Right lung (tissue), 5 donors: Measurements from ENCODE around the gene LEMD2. TPM values are rescaled to one million over a fixed set of nuclear protein-coding genes. Genes with fewer than 3 reads are reported as not detected.
A peak's percentile ranks its signal among the peaks of the same experiment; 100 is the strongest.

Source experiments
- DNase-seq, 2 donors: peaks; one replicate each; pipeline ENCODE4 v3.0.0-alpha.2; 2013
- polyA plus RNA-seq, 5 donors: library from polyadenylated mRNA; unstranded; fragments of 120-200 nt; gene quantifications; one replicate each; pipeline versions ENCODE4 v1.2.1 to v1.2.3, GENCODE V29; 2013; ENCODE audit warnings: inconsistent platforms in 1 of 5, low replicate concordance in 1 of 5; ENCODE audit not compliant: insufficient read length in 5 of 5, insufficient read depth in 1 of 5

LEMD2 gene
- polyA plus RNA-seq, 5 donors = 66.0 to 80.1 (median 68.1) TPM

DNA sequence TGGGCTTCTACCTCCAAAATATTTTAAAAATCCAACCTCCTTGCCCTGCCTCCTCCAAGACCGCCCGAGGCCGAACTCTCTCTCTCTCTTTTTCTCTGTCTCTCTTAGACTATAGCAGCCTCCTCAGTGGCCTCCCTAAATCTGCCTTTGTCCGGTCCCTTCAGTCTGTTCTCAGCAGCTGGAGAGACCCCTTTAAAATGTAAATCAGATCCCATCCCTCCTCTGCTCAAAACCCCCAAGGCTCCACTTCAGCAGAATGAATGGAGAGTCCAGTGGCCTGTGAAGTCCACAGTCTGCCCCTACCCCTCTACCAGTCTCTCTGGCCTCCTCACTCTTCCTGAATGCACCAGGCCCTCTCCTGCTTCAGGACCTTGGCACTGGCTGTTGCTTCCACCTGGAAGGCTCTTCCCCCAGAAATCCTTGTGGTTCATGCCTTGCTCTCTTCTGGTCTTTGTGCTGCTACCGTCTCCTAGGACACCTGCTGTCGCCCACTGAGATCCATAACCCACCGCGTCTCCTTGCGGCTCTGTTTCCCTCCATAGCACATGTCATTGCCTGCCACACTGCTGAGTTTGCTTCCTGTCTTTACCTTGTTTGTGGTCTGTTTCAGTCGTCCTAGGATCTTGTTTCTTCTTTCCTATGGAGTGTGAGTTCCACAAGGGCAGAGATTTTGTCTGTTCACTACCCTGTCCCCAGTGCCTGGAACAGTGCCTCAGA is 8.9 kb upstream of the LEMD2 start:
- DNase-seq = no peak

DNA sequence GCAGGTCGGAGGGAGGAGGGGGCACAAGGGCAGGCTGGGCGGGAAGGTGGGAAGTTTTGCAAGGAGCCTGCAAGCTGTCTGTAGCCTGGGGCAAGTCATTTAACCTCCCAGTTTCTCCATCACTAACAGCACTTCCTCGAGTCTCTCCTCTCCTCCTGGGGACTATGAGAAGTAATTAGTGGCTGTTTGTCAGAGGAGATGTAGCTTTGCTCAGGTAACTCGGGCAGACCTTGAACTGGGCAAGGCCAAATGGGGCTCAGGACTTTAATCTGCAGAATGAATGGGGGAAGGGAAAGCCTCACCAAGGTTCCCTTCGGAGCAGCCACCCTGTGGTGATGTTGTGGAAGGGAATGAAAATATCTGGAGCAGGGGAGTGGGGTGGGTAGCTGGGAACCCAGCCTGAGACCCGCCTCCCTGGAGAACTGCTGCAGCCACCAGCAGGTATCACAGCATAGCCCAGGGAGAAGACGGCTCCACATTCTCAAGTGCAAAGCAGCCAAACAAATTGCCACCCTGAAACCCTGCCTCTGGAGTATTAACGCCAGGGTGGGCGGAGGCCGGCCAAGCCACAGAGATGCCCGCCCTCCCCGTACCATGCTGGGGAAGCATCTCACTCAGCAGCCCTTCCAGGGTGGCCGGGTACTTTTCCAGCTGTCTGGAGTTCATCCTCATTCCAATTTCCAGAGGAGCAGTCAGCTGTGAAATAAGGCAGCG is 6.1 kb upstream of the LEMD2 start:
- no peak for DNase-seq

DNA sequence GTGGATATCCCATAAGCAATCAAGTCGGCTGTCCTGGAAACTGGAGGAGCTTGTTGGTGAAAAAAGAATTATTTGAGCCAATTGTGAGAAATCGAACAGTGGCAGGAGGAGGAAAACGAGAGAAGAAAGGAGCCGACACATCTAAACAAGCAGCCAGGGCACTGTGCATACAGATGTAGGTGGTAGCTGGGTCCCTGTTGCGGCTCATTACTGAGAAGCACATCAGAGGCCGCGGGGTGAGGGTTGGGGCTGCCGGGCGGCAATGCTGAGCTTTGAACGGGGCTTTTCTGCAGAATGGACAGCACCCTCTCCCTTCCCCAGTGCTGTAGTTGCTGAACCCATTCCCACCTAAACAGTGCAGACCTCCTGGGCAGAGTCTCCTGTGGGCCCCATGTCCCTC is 4.1 kb upstream of the LEMD2 start:
- no peak for DNase-seq

DNA sequence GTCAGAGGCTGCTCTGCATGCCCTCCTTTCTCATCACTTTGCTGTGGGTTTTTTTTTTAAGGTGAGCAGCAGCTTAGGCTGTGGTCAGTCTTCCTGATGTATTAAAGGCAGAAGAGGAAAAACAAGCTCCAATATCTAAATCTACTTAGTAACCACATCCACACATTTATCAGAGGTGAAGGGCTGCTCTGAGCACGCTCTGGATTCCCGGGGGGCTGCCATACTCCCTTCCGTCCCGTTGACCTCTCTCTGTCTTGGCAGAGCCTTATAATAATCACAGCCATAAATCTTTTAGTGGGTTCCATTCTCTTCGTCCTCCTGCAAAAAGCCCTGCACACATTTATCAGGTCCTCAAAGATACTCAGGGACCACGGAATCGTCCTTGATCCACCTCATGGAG is 2.7 kb upstream of the LEMD2 start:
- DNase-seq = no peak

- DNase-seq = no peak
Observed at GRCh38 chr6:33790910-33791309, 2.0 kb upstream of the LEMD2 start.

GRCh38 chr6:33790379-33790778 is 1.4 kb upstream of the LEMD2 start:
- no peak for DNase-seq

GRCh38 chr6:33789550-33789895 is 593 bp upstream of the LEMD2 start:
- DNase-seq = no peak

GRCh38 chr6:33787954-33788693 is 806 bp downstream of the LEMD2 start:
- peak; percentile 81 to 82 for DNase-seq

GRCh38 chr6:33787346-33787953 is 1.5 kb downstream of the LEMD2 start:
- DNase-seq = no peak

DNA sequence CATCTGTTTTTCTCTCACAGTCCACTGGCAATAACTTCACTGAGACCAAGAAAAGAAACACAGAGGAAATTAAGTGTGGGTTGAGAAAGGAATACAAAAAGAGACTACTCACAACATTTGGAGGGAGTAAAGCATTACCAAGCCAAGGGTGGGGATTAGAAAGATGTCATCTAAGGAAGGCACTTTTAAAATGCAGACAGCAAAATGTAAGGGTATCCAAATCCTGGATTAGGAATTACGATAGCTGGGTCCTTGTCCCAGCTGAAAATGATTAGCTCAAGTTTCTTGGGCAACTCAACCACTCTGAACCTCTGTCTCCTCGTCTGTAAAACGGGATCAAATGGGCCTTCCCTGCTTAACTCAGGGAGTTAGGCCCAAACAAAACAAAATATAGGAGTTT is 2.2 kb downstream of the LEMD2 start:
- no peak for DNase-seq

DNA sequence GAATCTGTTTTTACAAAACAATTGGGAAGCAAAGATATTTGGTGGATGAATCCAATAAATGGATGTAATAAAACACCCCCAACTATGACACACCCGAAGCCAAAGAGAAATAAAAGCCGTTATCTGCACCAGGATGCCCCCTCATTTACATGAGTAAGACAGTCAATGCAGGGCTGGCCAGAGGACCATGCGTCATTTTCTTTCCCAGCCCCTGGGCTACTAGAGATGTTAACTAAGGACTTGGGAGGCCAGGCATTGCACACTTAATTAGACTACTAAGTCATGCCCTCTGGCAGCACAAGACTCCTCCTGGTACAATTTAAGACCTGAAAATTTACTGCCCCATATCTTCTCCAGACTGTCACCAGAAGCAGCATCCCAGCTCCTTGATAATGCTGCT is 3.2 kb downstream of the LEMD2 start:
- no peak for DNase-seq

DNA sequence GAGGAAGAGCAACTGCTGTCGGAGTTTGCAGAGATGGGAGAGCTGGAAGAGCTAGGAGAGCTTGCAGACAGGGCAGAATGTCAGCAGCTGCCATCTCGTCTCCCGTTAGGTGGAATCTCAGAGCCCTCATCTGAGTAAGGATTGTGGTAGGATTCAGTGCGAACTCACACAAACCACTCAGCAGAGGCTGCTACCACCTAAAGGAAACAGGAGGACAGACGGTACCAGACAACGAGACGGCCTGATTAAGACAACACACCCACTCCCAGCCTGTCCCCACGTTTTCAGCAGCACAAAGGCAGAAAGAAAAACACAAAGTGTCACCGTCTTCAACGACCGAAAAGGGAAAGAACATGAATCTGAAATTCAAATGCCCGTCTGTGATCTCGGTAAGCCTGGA is 4.1 kb downstream of the LEMD2 start:
- DNase-seq = no peak

DNA sequence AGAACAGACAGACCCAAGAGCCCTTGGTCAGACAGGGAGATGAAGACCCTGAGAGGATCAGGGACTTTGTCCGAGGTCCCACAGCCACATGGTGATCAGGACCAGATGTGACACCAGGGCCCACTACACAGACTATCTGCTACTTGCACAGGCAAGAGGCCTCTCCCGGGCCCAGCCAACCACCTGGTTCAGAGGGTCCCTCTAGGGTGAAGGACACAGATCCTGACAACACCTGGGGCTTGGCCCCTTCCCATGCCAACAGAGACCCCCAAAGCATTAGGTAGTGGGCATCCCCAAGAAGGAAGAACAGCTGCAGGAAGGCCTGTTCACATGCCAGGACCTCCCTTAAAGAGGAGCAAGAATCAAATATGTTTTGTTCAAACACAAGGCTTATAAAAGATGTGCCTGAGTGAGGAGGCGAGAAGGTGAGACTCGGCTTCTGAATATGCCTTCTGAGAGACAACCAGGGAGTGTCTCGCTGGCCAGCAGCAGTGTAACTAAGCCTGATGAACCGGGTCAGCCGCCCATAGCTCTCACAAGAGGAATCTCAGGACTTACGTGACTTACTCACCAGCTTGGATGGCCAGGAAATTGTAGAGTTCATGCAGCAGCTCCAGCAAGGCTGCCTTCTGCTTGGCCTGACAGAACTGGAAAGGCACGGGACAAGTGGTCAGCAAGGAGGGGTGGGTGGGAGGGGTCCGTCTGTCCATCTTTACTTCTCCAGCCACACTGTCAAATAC is 5.0 kb downstream of the LEMD2 start:
- no peak for DNase-seq

GRCh38 chr6:33782561-33782960 is 6.4 kb downstream of the LEMD2 start:
- DNase-seq = no peak

- DNase-seq = no peak
Observed at GRCh38 chr6:33781131-33781975, 7.6 kb downstream of the LEMD2 start.

- no peak for DNase-seq
Observed at GRCh38 chr6:33779895-33780294, 9.0 kb downstream of the LEMD2 start.

GRCh38 chr6:33779290-33779689 is 9.6 kb downstream of the LEMD2 start:
- no peak for DNase-seq

GRCh38 chr6:33778444-33779121 is 10.3 kb downstream of the LEMD2 start:
- no peak for DNase-seq

DNA sequence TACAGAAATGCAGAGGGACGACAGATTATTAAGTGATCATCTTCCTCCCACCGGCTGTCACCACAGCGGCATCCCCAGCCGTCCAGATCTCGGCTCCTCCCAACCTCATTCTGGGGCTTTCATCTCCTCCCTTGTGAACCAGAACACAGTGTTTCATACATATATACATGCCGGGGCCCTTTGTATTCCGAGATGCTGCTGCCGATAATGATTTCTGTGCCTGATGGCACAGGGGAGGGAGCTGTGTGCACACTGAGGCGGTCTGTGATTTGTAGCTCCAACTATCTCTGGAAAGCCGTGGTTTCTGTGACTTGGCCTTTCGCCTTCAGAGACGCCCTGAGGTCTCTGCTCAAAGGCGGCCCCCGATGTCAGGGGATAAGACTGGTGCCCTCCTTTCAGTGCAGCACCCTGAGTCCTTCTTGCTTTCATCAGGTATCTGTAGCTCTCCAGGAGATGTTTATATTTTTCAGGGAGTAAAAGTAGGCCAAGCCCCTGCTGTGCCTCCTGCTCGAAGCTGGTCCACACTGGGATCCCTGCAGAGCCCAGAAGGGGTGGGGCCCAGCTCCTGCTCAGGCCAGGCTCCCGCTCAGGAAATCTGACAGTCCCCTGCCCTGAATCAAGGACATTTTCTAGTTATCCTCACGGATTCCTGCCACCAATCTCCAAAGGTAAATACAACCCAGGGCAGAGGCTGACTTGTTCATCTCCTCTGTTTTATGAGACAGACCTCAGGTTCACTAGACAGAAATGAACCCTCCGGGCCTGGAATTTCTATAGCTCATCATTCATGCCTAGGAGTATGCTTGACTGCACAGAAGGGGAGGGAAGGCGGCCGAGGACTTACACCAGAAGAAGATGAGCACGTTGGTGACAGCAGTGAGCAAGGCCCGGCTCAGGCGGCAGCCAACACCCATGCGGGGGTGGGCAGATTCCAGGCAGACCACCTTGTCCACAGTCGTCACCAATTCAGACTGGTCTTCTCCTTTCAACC is 11.2 kb downstream of the LEMD2 start:
- no peak for DNase-seq
